ENCODE measurements around the gene AAGAB. TPM values are rescaled to one million over a fixed set of nuclear protein-coding genes. Genes with fewer than 3 reads are reported as not detected.

AAGAB gene
- total RNA-seq, 1 donor from 2014 or later = 48.2 TPM

GRCh38 chr15:67183443-67184169 lies 70.9 kb downstream of the AAGAB start:
- DNase-seq (ENCODE audit: low read depth) = no peak
- Histone ChIP-seq H3K27me3 (ENCODE audit: control insufficient read depth, insufficient read depth, low read length) (no peaks in the 10 kb centered on the region), H3K36me3 (ENCODE audit: control insufficient read depth, insufficient read depth, low read length) (peaks cover 12% of the 10 kb centered on the region), H3K4me3 (ENCODE audit: low read depth, low read length) (no peak overlapping the region)
- no peak for TF ChIP-seq CTCF (IDR thresholded peaks at IDR 0.05; ENCODE audit: insufficient read depth, low read length, poor library complexity, severe bottlenecking)

GRCh38 chr15:67181221-67181639 lies 73.2 kb downstream of the AAGAB start:
- Histone ChIP-seq H3K4me3 (ENCODE audit: low read depth, low read length) (no peak overlapping the region), H3K36me3 (ENCODE audit: control insufficient read depth, insufficient read depth, low read length) (peaks cover 5% of the 10 kb centered on the region), H3K27me3 (ENCODE audit: control insufficient read depth, insufficient read depth, low read length) (no peaks in the 10 kb centered on the region)
- no peak for DNase-seq (ENCODE audit: low read depth)
- no peak for TF ChIP-seq CTCF (IDR thresholded peaks at IDR 0.05; ENCODE audit: insufficient read depth, low read length, poor library complexity, severe bottlenecking)

- peaks cover 2% of the 10 kb centered on the region for H3K36me3 ChIP-seq (ENCODE audit: control insufficient read depth, insufficient read depth, low read length)
- no peak for DNase-seq (ENCODE audit: low read depth)
- no peaks in the 10 kb centered on the region for H3K27me3 ChIP-seq (ENCODE audit: control insufficient read depth, insufficient read depth, low read length)
- peak; percentile 3 for TF ChIP-seq CTCF (IDR thresholded peaks at IDR 0.05; ENCODE audit: insufficient read depth, low read length, poor library complexity, severe bottlenecking)
- no peak overlapping the region for H3K4me3 ChIP-seq (ENCODE audit: low read depth, low read length)
These were observed 73.8 kb downstream of the AAGAB start for GRCh38 chr15:67180514-67181191.

- TF ChIP-seq CTCF (IDR thresholded peaks at IDR 0.05; ENCODE audit: insufficient read depth, low read length, poor library complexity, severe bottlenecking) = no peak
- no peak overlapping the region for H3K4me3 ChIP-seq (ENCODE audit: low read depth, low read length)
- no peaks in the 10 kb centered on the region for H3K27me3 ChIP-seq (ENCODE audit: control insufficient read depth, insufficient read depth, low read length)
- H3K36me3 ChIP-seq (ENCODE audit: control insufficient read depth, insufficient read depth, low read length) = peaks cover 1% of the 10 kb centered on the region
- no peak for DNase-seq (ENCODE audit: low read depth)
These were observed 74.4 kb downstream of the AAGAB start for GRCh38 chr15:67180035-67180434.

- H3K27me3 ChIP-seq (ENCODE audit: control insufficient read depth, insufficient read depth, low read length) = no peaks in the 10 kb centered on the region
- no peak for DNase-seq (ENCODE audit: low read depth)
- TF ChIP-seq CTCF (IDR thresholded peaks at IDR 0.05; ENCODE audit: insufficient read depth, low read length, poor library complexity, severe bottlenecking) = no peak
- peaks cover 1% of the 10 kb centered on the region for H3K36me3 ChIP-seq (ENCODE audit: control insufficient read depth, insufficient read depth, low read length)
- H3K4me3 ChIP-seq (ENCODE audit: low read depth, low read length) = no peak overlapping the region
These were observed 75.0 kb downstream of the AAGAB start for GRCh38 chr15:67179411-67179995.

All from kidney epithelial cell (primary cell).